Neural cell (in vitro differentiated cells): ENCODE results near the gene SMU1. TPM values are rescaled to one million over a fixed set of nuclear protein-coding genes. Genes with fewer than 3 reads are reported as not detected.
A peak's percentile ranks its signal among the peaks of the same experiment; 100 is the strongest.

Experiments
- H2AFZ ChIP-seq: fragments of 200-600, 300-800 bp; sonication (generic), shearing (Covaris generic); 2 replicates; pipeline ENCODE4 v1.6.0; 2014; ENCODE audit warnings: low read depth, mild to moderate bottlenecking, antibody characterized with exemption, low read length, moderate library complexity
- H3F3A ChIP-seq: fragments of 200-600 bp; shearing (Covaris generic); 2 replicates; pipeline ENCODE4 v1.6.1; 2016; ENCODE audit warnings: mild to moderate bottlenecking, moderate library complexity, mixed read lengths, antibody characterized with exemption, low read length; ENCODE audit not compliant: insufficient read depth, poor library complexity, severe bottlenecking
- H3K27ac ChIP-seq: fragments of 200-600, 300-800 bp; sonication (generic), shearing (Covaris generic); 2 replicates; pipeline ENCODE4 v1.5.1; 2014; ENCODE audit warnings: mild to moderate bottlenecking, low read length, moderate library complexity
- H3K27me3 ChIP-seq: fragments of 300-800, 200-600 bp; sonication (generic), shearing (Covaris generic); 2 replicates; pipeline ENCODE4 v1.6.0; 2014; ENCODE audit warnings: mild to moderate bottlenecking, low read depth, low read length, moderate library complexity; ENCODE audit not compliant: insufficient read depth
- H3K36me3 ChIP-seq: fragments of 300-800, 200-600 bp; sonication (generic), shearing (Covaris generic); 2 replicates; pipeline ENCODE4 v1.5.1; 2014; ENCODE audit warnings: mild to moderate bottlenecking, antibody characterized with exemption, low read length, moderate library complexity; ENCODE audit not compliant: insufficient read depth
- H3K4me2 ChIP-seq: fragments of 300-800, 200-600 bp; sonication (generic), shearing (Covaris generic); 2 replicates; pipeline ENCODE4 v1.6.0; 2014; ENCODE audit warnings: mild to moderate bottlenecking, low read length
- H3K4me3 ChIP-seq: fragments of 300-800, 200-600 bp; sonication (generic), shearing (Covaris generic); 2 replicates; pipeline ENCODE4 v1.5.1; 2014; ENCODE audit warnings: mild to moderate bottlenecking, low read length, moderate library complexity
- H3K79me2 ChIP-seq: fragments of 200-600 bp; shearing (Covaris generic); replicated peaks from 2 replicates; pipeline ENCODE4 v1.6.0; 2014; ENCODE audit warnings: mild to moderate bottlenecking, low read length, moderate library complexity; ENCODE audit not compliant: insufficient read depth
- H3K9ac ChIP-seq: fragments of 300-800, 200-600 bp; sonication (generic), shearing (Covaris generic); 2 replicates; pipeline ENCODE4 v1.6.1; 2016; ENCODE audit warnings: mild to moderate bottlenecking, low read length, mixed read lengths
- H3K9me2 ChIP-seq: fragments of 200-600 bp; shearing (Covaris generic); 2 replicates; pipeline ENCODE4 v1.6.1; 2016; ENCODE audit warnings: mild to moderate bottlenecking, low read length, mixed read lengths; ENCODE audit not compliant: insufficient read depth
- H3K9me3 ChIP-seq: fragments of 200-600, 300-800 bp; sonication (generic), shearing (Covaris generic); 2 replicates; pipeline ENCODE4 v1.6.1; 2016; ENCODE audit warnings: mild to moderate bottlenecking, mixed run types, low read length, moderate library complexity, mixed read lengths
- H4K20me1 ChIP-seq: fragments of 200-600 bp; shearing (Covaris generic); 2 replicates; pipeline ENCODE4 v1.6.1; 2016; ENCODE audit warnings: mild to moderate bottlenecking, mixed run types; ENCODE audit not compliant: insufficient read depth
- EP300 ChIP-seq: fragments of 450-650 bp; conservative IDR thresholded peaks from 2 replicates; pipeline ENCODE4 v1.6.1; 2014; ENCODE audit warnings: antibody characterized with exemption, mild to moderate bottlenecking, moderate library complexity; ENCODE audit not compliant: poor library complexity, severe bottlenecking
- EZH2 ChIP-seq: fragments of 200-600, 300-800 bp; shearing (Covaris generic), sonication (generic); IDR thresholded peaks from 2 replicates; pipeline ENCODE4 v1.6.1; 2014; ENCODE audit warnings: antibody characterized with exemption, low read length, borderline replicate concordance, mild to moderate bottlenecking; ENCODE audit not compliant: insufficient read depth, poor library complexity, severe bottlenecking
- MXI1 ChIP-seq: fragments of 450-650 bp; conservative IDR thresholded peaks from 2 replicates; pipeline ENCODE4 v1.6.1; 2014; ENCODE audit warnings: antibody characterized with exemption, mild to moderate bottlenecking; ENCODE audit not compliant: poor library complexity, severe bottlenecking
- POLR2AphosphoS5 ChIP-seq: IDR thresholded peaks from 2 replicates; pipeline ENCODE4 v1.6.1; 2012
- RAD21 ChIP-seq: fragments of 450-650 bp; conservative IDR thresholded peaks from 2 replicates; pipeline ENCODE4 v1.6.1; 2014; ENCODE audit warnings: antibody characterized with exemption, mild to moderate bottlenecking, moderate library complexity
- REST ChIP-seq: IDR thresholded peaks from 2 replicates; pipeline ENCODE4 v1.6.1; 2012; ENCODE audit warnings: borderline replicate concordance
- SMC3 ChIP-seq: fragments of 450-650 bp; conservative IDR thresholded peaks from 2 replicates; pipeline ENCODE4 v1.6.1; 2014; ENCODE audit warnings: antibody characterized with exemption, mild to moderate bottlenecking, moderate library complexity; ENCODE audit not compliant: poor library complexity
- TAF1 ChIP-seq: IDR thresholded peaks from 2 replicates; pipeline ENCODE4 v1.6.1; 2012; ENCODE audit warnings: low read depth
- polyA plus RNA-seq: library from polyadenylated mRNA; depleted of rRNA; stranded (reverse); fragments of >200 nt; gene quantifications from 2 replicates; pipeline ENCODE4 v1.2.3, GENCODE V29; 2014
- TF ChIP-seq, protein P1 (sequence below): fragments of 450-650 bp; IDR thresholded peaks from 2 replicates; pipeline ENCODE4 v1.5.1; 2014; ENCODE audit warnings: antibody characterized with exemption, mild to moderate bottlenecking, moderate library complexity; ENCODE audit not compliant: poor library complexity, severe bottlenecking

Gene SMU1
- polyA plus RNA-seq, 1 donor from 2014 or later: 27.4 TPM

DNA sequence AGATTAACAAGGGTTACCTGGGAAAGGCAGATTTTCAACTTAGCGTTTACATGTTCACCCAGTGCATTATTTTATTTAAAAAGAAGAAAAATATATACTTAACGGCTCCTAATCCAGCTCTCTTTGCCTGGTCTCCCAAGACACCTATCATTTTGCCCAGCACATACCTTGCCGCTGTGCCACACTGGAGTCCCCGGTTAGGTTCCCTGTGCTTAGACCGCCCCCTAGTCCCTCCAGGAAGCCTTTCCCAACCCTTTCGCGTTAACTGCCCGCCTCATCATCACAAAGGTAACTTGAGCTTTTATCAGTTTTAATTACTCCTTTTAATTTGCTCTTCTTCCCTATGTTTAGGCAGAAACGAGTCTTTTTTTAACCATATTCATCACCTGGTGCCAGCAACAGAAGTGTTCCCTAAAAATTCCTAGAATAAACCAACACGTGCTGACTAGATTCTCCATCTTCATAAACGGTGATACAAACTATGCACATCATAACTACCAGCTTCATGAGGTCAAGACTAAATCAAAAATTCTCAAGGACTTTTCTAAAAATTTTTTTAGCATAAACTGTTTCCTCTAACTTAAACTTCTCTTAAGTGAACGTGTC, 31.7 kb downstream of the SMU1 start:
- Histone ChIP-seq H3K79me2 (no peaks in the 10 kb centered on the region), H3F3A (no peaks in the 10 kb centered on the region), H3K9me2 (no peaks in the 10 kb centered on the region), H2AFZ (peak overlapping the region; percentile 21), H3K4me2 (no peak overlapping the region), H3K9ac (peak overlapping the region; percentile 39), H4K20me1 (no peaks in the 10 kb centered on the region), H3K36me3 (peaks cover 8% of the 10 kb centered on the region), H3K4me3 (peak overlapping the region; percentile 65), H3K27me3 (no peaks in the 10 kb centered on the region), H3K27ac (peak overlapping the region; percentile 49), H3K9me3 (no peaks in the 10 kb centered on the region)
- no peak for TF ChIP-seq TAF1
- TF ChIP-seq REST: no peak
- no peak for TF ChIP-seq MXI1
- peak; percentile 12 for TF ChIP-seq RAD21
- TF ChIP-seq EP300: no peak
- TF ChIP-seq, protein P1, sequence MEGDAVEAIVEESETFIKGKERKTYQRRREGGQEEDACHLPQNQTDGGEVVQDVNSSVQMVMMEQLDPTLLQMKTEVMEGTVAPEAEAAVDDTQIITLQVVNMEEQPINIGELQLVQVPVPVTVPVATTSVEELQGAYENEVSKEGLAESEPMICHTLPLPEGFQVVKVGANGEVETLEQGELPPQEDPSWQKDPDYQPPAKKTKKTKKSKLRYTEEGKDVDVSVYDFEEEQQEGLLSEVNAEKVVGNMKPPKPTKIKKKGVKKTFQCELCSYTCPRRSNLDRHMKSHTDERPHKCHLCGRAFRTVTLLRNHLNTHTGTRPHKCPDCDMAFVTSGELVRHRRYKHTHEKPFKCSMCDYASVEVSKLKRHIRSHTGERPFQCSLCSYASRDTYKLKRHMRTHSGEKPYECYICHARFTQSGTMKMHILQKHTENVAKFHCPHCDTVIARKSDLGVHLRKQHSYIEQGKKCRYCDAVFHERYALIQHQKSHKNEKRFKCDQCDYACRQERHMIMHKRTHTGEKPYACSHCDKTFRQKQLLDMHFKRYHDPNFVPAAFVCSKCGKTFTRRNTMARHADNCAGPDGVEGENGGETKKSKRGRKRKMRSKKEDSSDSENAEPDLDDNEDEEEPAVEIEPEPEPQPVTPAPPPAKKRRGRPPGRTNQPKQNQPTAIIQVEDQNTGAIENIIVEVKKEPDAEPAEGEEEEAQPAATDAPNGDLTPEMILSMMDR: peak; percentile 20
- no peak for TF ChIP-seq SMC3

DNA sequence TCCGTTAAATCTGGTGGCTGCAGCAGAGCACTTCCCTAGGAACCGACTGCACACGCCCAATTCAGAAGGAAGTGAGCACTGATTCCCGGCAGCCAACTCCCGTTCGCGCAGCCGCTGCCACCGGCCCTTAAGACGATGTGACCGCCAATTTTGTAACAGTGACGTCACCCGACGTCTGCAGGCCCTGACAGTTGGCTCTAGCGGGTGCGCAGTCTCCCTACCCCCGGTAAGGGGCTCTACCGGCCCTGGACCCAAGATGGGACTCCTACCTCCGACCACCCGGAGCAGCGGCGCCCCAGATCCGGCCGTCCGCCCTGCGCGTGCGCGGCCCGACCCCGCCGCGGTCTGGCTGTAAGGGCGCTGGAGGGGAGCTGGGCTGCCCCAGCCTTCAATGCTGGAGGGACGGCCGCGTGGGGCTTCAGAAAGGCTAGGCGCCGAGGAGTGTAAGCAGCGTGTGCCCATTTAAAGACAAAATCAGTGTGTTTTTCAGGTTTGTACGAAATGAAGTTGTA, 32.3 kb downstream of the SMU1 start:
- no peaks in the 10 kb centered on the region for H3K79me2 ChIP-seq
- H3K27ac ChIP-seq: peak overlapping the region; percentile 49
- H3K4me3 ChIP-seq: peak overlapping the region; percentile 65
- no peak overlapping the region for H3K4me2 ChIP-seq
- no peaks in the 10 kb centered on the region for H3K27me3 ChIP-seq
- no peaks in the 10 kb centered on the region for H3K9me3 ChIP-seq
- H3K36me3 ChIP-seq: peaks cover 8% of the 10 kb centered on the region
- peak overlapping the region; percentile 39 for H3K9ac ChIP-seq
- H3K9me2 ChIP-seq: no peaks in the 10 kb centered on the region
- peak overlapping the region; percentile 21 for H2AFZ ChIP-seq
- H4K20me1 ChIP-seq: no peaks in the 10 kb centered on the region
- H3F3A ChIP-seq: no peaks in the 10 kb centered on the region
- TF ChIP-seq, protein P1: no peak
- peak; percentile 40 for TF ChIP-seq POLR2AphosphoS5
- no peak for TF ChIP-seq SMC3
- TF ChIP-seq MXI1: peak; percentile 31
- no peak for TF ChIP-seq EP300
- TF ChIP-seq RAD21: no peak
- TF ChIP-seq REST: no peak
- TF ChIP-seq EZH2: no peak
- no peak for TF ChIP-seq TAF1
